ENCODE data around the gene NPHP4.

GRCh38 chr1:5961601-5962000, 30.6 kb downstream of the NPHP4 start:
- TF ChIP-seq CTCF (conservative IDR thresholded peaks at IDR 0.05; ENCODE audit: low read length) (no peak), EZH2phosphoT487 (IDR thresholded peaks at IDR 0.05; ENCODE audit: borderline replicate concordance, low read depth, low read length) (no peak)
